ENCODE measurements around the gene KIR3DL1. TPM values are rescaled to one million over a fixed set of nuclear protein-coding genes. Genes with fewer than 3 reads are reported as not detected.
"Not testable (repeated sequence)": the region's sequence is repeated elsewhere in the genome, so short reads cannot be mapped to it uniquely, and the experiment has no call there.

KIR3DL1 gene
- total RNA-seq (2021; ENCODE audit: unreplicated experiment), result not detected
- polyA plus RNA-seq (2012; ENCODE audit: insufficient read length), result not detected
- not detected for Bru-seq, nascent RNA
- BruChase-seq, experiment 1, labeled RNA remaining after a 2-hour chase, result not detected
- not detected for BruChase-seq, experiment 2, labeled RNA remaining after a 6-hour chase
- long read RNA-seq, result 0 reads

DNA sequence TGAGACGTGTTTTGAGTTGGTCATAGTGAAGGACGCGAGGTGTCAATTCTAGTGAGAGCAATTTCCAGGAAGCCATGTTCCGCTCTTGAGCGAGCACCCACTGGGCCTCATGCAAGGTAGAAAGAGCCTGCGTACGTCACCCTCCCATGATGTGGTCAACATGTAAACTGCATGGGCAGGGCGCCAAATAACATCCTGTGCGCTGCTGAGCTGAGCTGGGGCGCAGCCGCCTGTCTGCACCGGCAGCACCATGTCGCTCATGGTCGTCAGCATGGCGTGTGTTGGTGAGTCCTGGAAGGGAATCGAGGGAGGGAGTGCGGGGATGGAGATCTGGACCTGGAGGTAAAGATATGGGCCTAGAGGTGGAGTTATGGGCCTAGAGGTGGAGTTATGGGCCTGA is at the start of gene KIR3DL1:
Gene KIR3DL1 (plus strand): TSS at position 218 of the 400 bp plus-strand sequence.
- H3K36me3 ChIP-seq (ENCODE audit: control insufficient read depth, insufficient read depth, low read length); POLR2A ChIA-PET; H3K4me1 ChIP-seq (ENCODE audit: control insufficient read depth, insufficient read depth, low read length); H3K27ac ChIP-seq (ENCODE audit: low read length); CTCF ChIA-PET; DNase-seq (ENCODE audit: low read depth, low spot score); H3K9me3 ChIP-seq (ENCODE audit: control insufficient read depth, insufficient read depth, low read depth, low read length); BruUV-seq (replicated peaks); intact Hi-C loops (cut with micrococcal nuclease; ENCODE audit: unreplicated experiment); ATAC-seq; H3K4me3 ChIP-seq (ENCODE audit: low read depth in 2 of 2, low read length in 2 of 2); in situ Hi-C loops (cut with HindIII; ENCODE audit: low pct_unique_long_range_greater_than_20kb, low sequenced_read_pairs); H3K27me3 ChIP-seq (ENCODE audit: control insufficient read depth, insufficient read depth, low read length): not testable (repeated sequence)

- H3K4me3 ChIP-seq (ENCODE audit: low read depth in 2 of 2, low read length in 2 of 2); POLR2A ChIA-PET; BruUV-seq (replicated peaks); DNase-seq (ENCODE audit: low read depth, low spot score); CTCF ChIA-PET; ATAC-seq; in situ Hi-C loops (cut with HindIII; ENCODE audit: low pct_unique_long_range_greater_than_20kb, low sequenced_read_pairs); H3K27me3 ChIP-seq (ENCODE audit: control insufficient read depth, insufficient read depth, low read length); H3K27ac ChIP-seq (ENCODE audit: low read length); H3K4me1 ChIP-seq (ENCODE audit: control insufficient read depth, insufficient read depth, low read length); H3K9me3 ChIP-seq (ENCODE audit: control insufficient read depth, insufficient read depth, low read depth, low read length); H3K36me3 ChIP-seq (ENCODE audit: control insufficient read depth, insufficient read depth, low read length): not testable (repeated sequence)
- intact Hi-C loops (cut with micrococcal nuclease; ENCODE audit: unreplicated experiment), result loop anchor here (5.0 kb wide), 2 partner anchors 63 to 78 kb away; partner anchors contain the start of gene KIR2DS4
These were observed 46.6 kb upstream of the KIR3DL1 start, which contains the start of gene KIR2DL1 for GRCh38 chr19:54769646-54770045. KIR2DL1 (plus strand) TSS chr19:54769793; CDS start chr19:54769851, 58 bp downstream.

DNA sequence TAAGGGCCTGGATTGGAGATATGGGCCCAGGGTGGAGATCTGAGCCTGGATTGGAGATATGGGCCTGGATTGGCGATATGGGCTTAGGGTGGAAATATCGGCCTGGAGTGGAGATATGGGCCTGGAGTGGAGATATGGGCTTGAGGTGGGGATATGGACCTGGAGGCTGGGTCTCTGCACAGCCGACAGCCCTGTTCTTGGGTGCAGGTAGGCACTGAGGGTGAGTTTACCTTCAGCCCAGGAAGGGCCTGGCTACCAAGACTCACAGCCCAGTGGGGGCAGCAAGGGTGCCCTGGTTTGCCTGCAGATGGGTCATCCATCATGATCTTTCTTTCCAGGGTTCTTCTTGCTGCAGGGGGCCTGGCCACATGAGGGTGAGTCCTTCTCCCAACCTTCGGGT is 45.8 kb upstream of the KIR3DL1 start:
- in situ Hi-C loops (cut with HindIII; ENCODE audit: low pct_unique_long_range_greater_than_20kb, low sequenced_read_pairs); H3K4me3 ChIP-seq (ENCODE audit: low read depth in 2 of 2, low read length in 2 of 2); ATAC-seq; H3K4me1 ChIP-seq (ENCODE audit: control insufficient read depth, insufficient read depth, low read length); H3K27me3 ChIP-seq (ENCODE audit: control insufficient read depth, insufficient read depth, low read length); BruUV-seq (replicated peaks); CTCF ChIA-PET; POLR2A ChIA-PET; H3K27ac ChIP-seq (ENCODE audit: low read length); DNase-seq (ENCODE audit: low read depth, low spot score); H3K9me3 ChIP-seq (ENCODE audit: control insufficient read depth, insufficient read depth, low read depth, low read length); H3K36me3 ChIP-seq (ENCODE audit: control insufficient read depth, insufficient read depth, low read length): not testable (repeated sequence)
- intact Hi-C loops (cut with micrococcal nuclease; ENCODE audit: unreplicated experiment), result loop anchor here (5.0 kb wide), 2 partner anchors 62 to 77 kb away; partner anchors contain the start of gene KIR2DS4

- intact Hi-C loops (cut with micrococcal nuclease; ENCODE audit: unreplicated experiment), result loop anchor here (5.0 kb wide), 2 partner anchors 61 to 76 kb away; partner anchors contain the start of gene KIR2DS4
- POLR2A ChIA-PET; H3K9me3 ChIP-seq (ENCODE audit: control insufficient read depth, insufficient read depth, low read depth, low read length); CTCF ChIA-PET; in situ Hi-C loops (cut with HindIII; ENCODE audit: low pct_unique_long_range_greater_than_20kb, low sequenced_read_pairs); H3K27ac ChIP-seq (ENCODE audit: low read length); BruUV-seq (replicated peaks); H3K4me1 ChIP-seq (ENCODE audit: control insufficient read depth, insufficient read depth, low read length); H3K27me3 ChIP-seq (ENCODE audit: control insufficient read depth, insufficient read depth, low read length); H3K4me3 ChIP-seq (ENCODE audit: low read depth in 2 of 2, low read length in 2 of 2); H3K36me3 ChIP-seq (ENCODE audit: control insufficient read depth, insufficient read depth, low read length): not testable (repeated sequence)
- ATAC-seq, result peak; percentile 90
- peak; percentile 28 for DNase-seq (ENCODE audit: low read depth, low spot score)
These were observed 45.0 kb upstream of the KIR3DL1 start for GRCh38 chr19:54771018-54771960.

GRCh38 chr19:54772666-54773065 is 43.6 kb upstream of the KIR3DL1 start:
- POLR2A ChIA-PET; H3K4me3 ChIP-seq (ENCODE audit: low read depth in 2 of 2, low read length in 2 of 2); in situ Hi-C loops (cut with HindIII; ENCODE audit: low pct_unique_long_range_greater_than_20kb, low sequenced_read_pairs); H3K27ac ChIP-seq (ENCODE audit: low read length); DNase-seq (ENCODE audit: low read depth, low spot score); H3K36me3 ChIP-seq (ENCODE audit: control insufficient read depth, insufficient read depth, low read length); H3K9me3 ChIP-seq (ENCODE audit: control insufficient read depth, insufficient read depth, low read depth, low read length); BruUV-seq (replicated peaks); ATAC-seq; CTCF ChIA-PET; H3K4me1 ChIP-seq (ENCODE audit: control insufficient read depth, insufficient read depth, low read length); H3K27me3 ChIP-seq (ENCODE audit: control insufficient read depth, insufficient read depth, low read length): not testable (repeated sequence)
- intact Hi-C loops (cut with micrococcal nuclease; ENCODE audit: unreplicated experiment), result loop anchor here (5.0 kb wide), 2 partner anchors 60 to 75 kb away; partner anchors contain the start of gene KIR2DS4

DNA sequence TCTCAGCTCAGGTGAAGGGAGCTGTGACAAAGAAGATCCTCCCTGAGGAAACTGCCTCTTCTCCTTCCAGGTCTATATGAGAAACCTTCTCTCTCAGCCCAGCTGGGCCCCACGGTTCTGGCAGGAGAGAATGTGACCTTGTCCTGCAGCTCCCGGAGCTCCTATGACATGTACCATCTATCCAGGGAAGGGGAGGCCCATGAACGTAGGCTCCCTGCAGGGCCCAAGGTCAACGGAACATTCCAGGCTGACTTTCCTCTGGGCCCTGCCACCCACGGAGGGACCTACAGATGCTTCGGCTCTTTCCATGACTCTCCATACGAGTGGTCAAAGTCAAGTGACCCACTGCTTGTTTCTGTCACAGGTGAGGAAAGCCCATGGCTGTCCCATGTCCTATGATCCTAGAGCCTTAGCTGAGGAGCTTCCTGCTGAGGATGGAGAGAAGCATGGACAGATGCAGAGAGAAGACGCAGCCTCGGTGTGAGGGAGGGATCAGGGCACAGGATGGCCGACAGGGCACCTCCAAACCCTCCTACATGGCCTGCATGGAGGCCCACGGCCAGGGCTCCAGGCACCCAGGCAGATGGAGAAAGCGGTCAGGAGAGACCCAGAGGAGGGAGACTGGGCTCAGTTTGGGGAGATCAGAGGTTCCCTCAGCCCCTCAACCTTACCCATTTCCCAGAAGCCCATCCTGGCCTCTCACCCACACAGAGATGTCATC is 41.0 kb upstream of the KIR3DL1 start:
- H3K4me3 ChIP-seq (ENCODE audit: low read depth in 2 of 2, low read length in 2 of 2); in situ Hi-C loops (cut with HindIII; ENCODE audit: low pct_unique_long_range_greater_than_20kb, low sequenced_read_pairs); BruUV-seq (replicated peaks); intact Hi-C loops (cut with micrococcal nuclease; ENCODE audit: unreplicated experiment); CTCF ChIA-PET; DNase-seq (ENCODE audit: low read depth, low spot score); H3K9me3 ChIP-seq (ENCODE audit: control insufficient read depth, insufficient read depth, low read depth, low read length); H3K36me3 ChIP-seq (ENCODE audit: control insufficient read depth, insufficient read depth, low read length); H3K27ac ChIP-seq (ENCODE audit: low read length); H3K27me3 ChIP-seq (ENCODE audit: control insufficient read depth, insufficient read depth, low read length); H3K4me1 ChIP-seq (ENCODE audit: control insufficient read depth, insufficient read depth, low read length); POLR2A ChIA-PET: not testable (repeated sequence)
- ATAC-seq, result peak; percentile 40; the same call in 1 of the 2 replicates

DNA sequence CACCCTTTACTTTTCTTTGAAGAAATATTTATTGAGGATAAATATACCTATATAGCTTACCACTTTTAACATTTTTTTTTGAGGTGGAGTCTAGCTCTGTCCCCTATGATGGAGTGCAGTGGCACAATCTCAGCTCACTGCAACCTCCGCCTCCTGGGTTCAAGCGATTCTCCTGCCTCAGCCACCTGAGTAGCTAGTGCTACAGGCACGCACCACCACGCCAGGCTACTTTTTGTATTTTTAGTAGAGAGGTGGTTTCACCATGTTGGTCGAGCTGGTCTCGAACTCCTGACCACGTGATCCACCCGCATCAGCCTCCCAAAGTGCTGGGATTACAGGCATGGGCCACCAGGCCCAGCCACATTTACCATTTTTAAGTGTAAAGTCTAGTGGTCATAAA is 40.4 kb upstream of the KIR3DL1 start:
- H3K4me3 ChIP-seq (ENCODE audit: low read depth in 2 of 2, low read length in 2 of 2); H3K27ac ChIP-seq (ENCODE audit: low read length); H3K9me3 ChIP-seq (ENCODE audit: control insufficient read depth, insufficient read depth, low read depth, low read length); BruUV-seq (replicated peaks); DNase-seq (ENCODE audit: low read depth, low spot score); POLR2A ChIA-PET; intact Hi-C loops (cut with micrococcal nuclease; ENCODE audit: unreplicated experiment); H3K4me1 ChIP-seq (ENCODE audit: control insufficient read depth, insufficient read depth, low read length); CTCF ChIA-PET; ATAC-seq; in situ Hi-C loops (cut with HindIII; ENCODE audit: low pct_unique_long_range_greater_than_20kb, low sequenced_read_pairs); H3K27me3 ChIP-seq (ENCODE audit: control insufficient read depth, insufficient read depth, low read length); H3K36me3 ChIP-seq (ENCODE audit: control insufficient read depth, insufficient read depth, low read length): not testable (repeated sequence)
